Upper lobe of right lung (tissue), 1 donor: ENCODE results near the gene PTPN23. TPM values are rescaled to one million over a fixed set of nuclear protein-coding genes. Genes with fewer than 3 reads are reported as not detected.

Source experiments
- ATAC-seq: fragments of 200-7000 bp; cut with Tn5 transposase; one replicate; pipeline ENCODE4 v1.9.1; 2020; ENCODE audit warnings: mild to moderate bottlenecking, moderate library complexity
- DNase-seq: peaks from one replicate; pipeline ENCODE4 v3.0.0-alpha.2; 2020
- H3K27ac ChIP-seq: fragments of 200-600 bp; one replicate; pipeline ENCODE4 v1.8.0; 2022
- H3K27me3 ChIP-seq: fragments of 200-600 bp; one replicate; pipeline ENCODE4 v1.8.0; 2022; ENCODE audit warnings: mild to moderate bottlenecking
- H3K36me3 ChIP-seq: fragments of 200-600 bp; one replicate; pipeline ENCODE4 v1.8.0; 2022
- H3K4me1 ChIP-seq: fragments of 200-600 bp; one replicate; pipeline ENCODE4 v1.8.0; 2022
- H3K4me3 ChIP-seq: fragments of 200-600 bp; one replicate; pipeline ENCODE4 v1.8.0; 2022; ENCODE audit warnings: mild to moderate bottlenecking
- H3K9me3 ChIP-seq: fragments of 200-600 bp; one replicate; pipeline ENCODE4 v1.8.0; 2022
- CTCF ChIP-seq: fragments of 200-600 bp; IDR thresholded peaks from one replicate; pipeline ENCODE4 v1.8.0; 2022; ENCODE audit warnings: antibody characterized with exemption
- intact Hi-C: fragments of 100-400 bp; cut with DNase I; formaldehyde crosslinking; loops from one replicate; pipeline ENCODE4 v1.11.0; 2022
- total RNA-seq: library from RNA; stranded (reverse); fragmentation: NEBNext Ultra II Directional; extraction: Animal tissue kit (Norgen Biotek cat#: 25700); gene quantifications from one replicate; pipeline ENCODE4 v1.2.1, GENCODE V29; 2021
- donor health status: DM: no; HTN: yes; CAD: no; lungs with severe emphysema.

Gene PTPN23
- total RNA-seq, 1 donor from 2014 or later, result 56.2 TPM

GRCh38 chr3:47381317-47382157 lies 716 bp downstream of the PTPN23 start:
- DNase-seq, result peak; percentile 92
- no peaks in the 10 kb centered on the region for H3K9me3 ChIP-seq
- no peaks in the 10 kb centered on the region for H3K27me3 ChIP-seq
- peak overlapping the region; percentile 91 for H3K27ac ChIP-seq
- H3K36me3 ChIP-seq, result peaks cover 2% of the 10 kb centered on the region
- TF ChIP-seq CTCF, result no peak
- H3K4me3 ChIP-seq, result peak overlapping the region; percentile 74
- intact Hi-C loops, result no loop called here
- ATAC-seq, result peak; percentile 81
- peaks cover 30% of the 10 kb centered on the region for H3K4me1 ChIP-seq

- Histone ChIP-seq H3K36me3 (peaks cover 23% of the 10 kb centered on the region), H3K27ac (no peak overlapping the region), H3K4me3 (no peak overlapping the region), H3K9me3 (no peaks in the 10 kb centered on the region), H3K27me3 (no peaks in the 10 kb centered on the region), H3K4me1 (peaks cover 23% of the 10 kb centered on the region)
- ATAC-seq (no peak), DNase-seq (no peak)
- no peak for TF ChIP-seq CTCF
- intact Hi-C loops, result no loop called here
Measured at GRCh38 chr3:47384425-47384824, 3.6 kb downstream of the PTPN23 start.

- H3K4me3 ChIP-seq, result no peak overlapping the region
- no peaks in the 10 kb centered on the region for H3K9me3 ChIP-seq
- intact Hi-C loops, result no loop called here
- ATAC-seq (peak; percentile 2), DNase-seq (no peak)
- no peaks in the 10 kb centered on the region for H3K27me3 ChIP-seq
- TF ChIP-seq CTCF, result no peak
- no peak overlapping the region for H3K27ac ChIP-seq
- peaks cover 23% of the 10 kb centered on the region for H3K36me3 ChIP-seq
- peaks cover 17% of the 10 kb centered on the region for H3K4me1 ChIP-seq
Measured at GRCh38 chr3:47385007-47385406, 4.2 kb downstream of the PTPN23 start.

GRCh38 chr3:47385796-47386195 lies 5.0 kb downstream of the PTPN23 start:
- ATAC-seq (no peak), DNase-seq (no peak)
- Histone ChIP-seq H3K4me1 (peaks cover 17% of the 10 kb centered on the region), H3K27me3 (no peaks in the 10 kb centered on the region), H3K9me3 (no peaks in the 10 kb centered on the region), H3K36me3 (peaks cover 29% of the 10 kb centered on the region), H3K27ac (peak overlapping the region; percentile 11), H3K4me3 (no peak overlapping the region)
- no peak for TF ChIP-seq CTCF
- intact Hi-C loops, result no loop called here

GRCh38 chr3:47392933-47393332 lies 12.1 kb downstream of the PTPN23 start:
- DNase-seq, result no peak
- intact Hi-C loops, result no loop called here
- no peak overlapping the region for H3K27ac ChIP-seq
- H3K4me1 ChIP-seq, result peaks cover 21% of the 10 kb centered on the region
- H3K36me3 ChIP-seq, result peaks cover 37% of the 10 kb centered on the region
- H3K9me3 ChIP-seq, result no peaks in the 10 kb centered on the region
- no peak overlapping the region for H3K4me3 ChIP-seq
- ATAC-seq, result no peak
- no peak for TF ChIP-seq CTCF
- no peaks in the 10 kb centered on the region for H3K27me3 ChIP-seq
